Activated T-helper 1 cell treated with anti-CD3 and anti-CD28 coated beads, Interleukin-12 subunit alpha, Interleukin-12 subunit beta, Interleukin-2, Interleukin-4 antibody, amounts not matched to agents 30 ng/mL and 10 ng/mL and 1 ng/mL, durations not matched to agents 14 hours and 24 hours and 36 hours (primary cell): ENCODE measurements around the gene ELOVL5. TPM values are rescaled to one million over a fixed set of nuclear protein-coding genes. Genes with fewer than 3 reads are reported as not detected.

Experiments
- DNase-seq: peaks from one replicate; pipeline ENCODE4 v3.0.0; 2021; ENCODE audit warnings: low spot score
- H3K27ac Mint-ChIP-seq: one replicate; pipeline ENCODE4 v1.8.0; 2021; ENCODE audit warnings: mild to moderate bottlenecking, mixed read lengths
- H3K27me3 Mint-ChIP-seq: one replicate; pipeline ENCODE4 v1.8.0; 2022; ENCODE audit warnings: mild to moderate bottlenecking, moderate library complexity, mixed read lengths; ENCODE audit not compliant: insufficient read depth
- H3K36me3 Mint-ChIP-seq: one replicate; pipeline ENCODE4 v1.8.0; 2021; ENCODE audit warnings: low read depth, mixed read lengths
- H3K4me1 Mint-ChIP-seq: one replicate; pipeline ENCODE4 v1.8.0; 2021; ENCODE audit warnings: low read depth, mixed read lengths
- H3K4me3 Mint-ChIP-seq: one replicate; pipeline ENCODE4 v1.8.0; 2021; ENCODE audit warnings: mild to moderate bottlenecking, moderate library complexity, mixed read lengths
- H3K9me3 Mint-ChIP-seq: one replicate; pipeline ENCODE4 v1.8.0; 2021; ENCODE audit warnings: mixed read lengths
- intact Hi-C: fragments of 100-400 bp; cut with micrococcal nuclease; formaldehyde crosslinking; loops from one replicate; pipeline ENCODE4 v1.15.1; 2024
- total RNA-seq: library from RNA; stranded (reverse); gene quantifications from 2 replicates; pipeline ENCODE4 v1.2.3, GENCODE V29; 2022

The ELOVL5 gene
- total RNA-seq, 1 donor from 2014 or later = 121 TPM

DNA sequence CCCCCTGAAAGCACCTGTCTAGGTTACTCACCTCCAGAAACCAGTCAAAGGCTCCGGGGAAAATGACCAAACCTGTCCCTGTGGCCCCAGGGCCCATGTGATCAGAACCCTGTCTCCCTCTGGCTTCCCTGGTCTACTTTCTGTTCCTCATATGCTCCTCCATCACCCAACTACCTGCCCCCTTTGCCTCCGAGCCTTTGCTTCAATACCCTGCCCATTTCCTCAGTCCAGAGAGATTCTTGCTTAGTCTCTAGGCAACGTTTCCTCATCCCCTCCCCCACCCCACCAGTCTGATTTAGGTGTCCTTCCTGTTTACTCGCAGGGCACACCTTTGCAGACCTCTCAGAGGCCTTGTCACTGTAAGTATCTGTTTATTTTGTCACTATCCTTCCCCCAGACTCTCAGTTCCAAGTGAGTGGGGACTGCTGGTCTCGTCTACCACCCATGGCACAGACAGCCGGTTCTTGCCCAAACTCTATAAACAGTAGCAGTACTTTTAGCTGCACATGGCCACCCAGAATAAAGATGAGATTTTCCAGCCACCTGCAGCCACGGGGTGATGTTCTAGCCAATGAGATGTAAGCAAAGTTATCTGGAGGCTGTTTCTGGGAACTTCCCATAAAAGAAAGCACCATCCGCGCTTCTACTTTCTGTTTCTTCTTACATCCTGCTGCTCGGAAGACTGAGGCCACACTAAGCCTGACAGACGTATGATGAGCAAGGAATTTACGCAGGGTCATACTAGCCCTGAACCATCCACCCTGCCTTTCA lies 13.3 kb downstream of the ELOVL5 start:
- Mint-ChIP-seq H3K27me3 (no peaks in the 10 kb centered on the region), H3K4me1 (peaks cover 89% of the 10 kb centered on the region), H3K36me3 (peaks cover 39% of the 10 kb centered on the region), H3K4me3 (peak overlapping the region; percentile 78), H3K27ac (peak overlapping the region; percentile 96), H3K9me3 (no peaks in the 10 kb centered on the region)
- DNase-seq = peak; percentile 74
- intact Hi-C loops = loop anchor here (1.0 to 10.0 kb wide), 7 partner anchors 12 to 941 kb away; partner anchors contain the start of gene ELOVL5

DNA sequence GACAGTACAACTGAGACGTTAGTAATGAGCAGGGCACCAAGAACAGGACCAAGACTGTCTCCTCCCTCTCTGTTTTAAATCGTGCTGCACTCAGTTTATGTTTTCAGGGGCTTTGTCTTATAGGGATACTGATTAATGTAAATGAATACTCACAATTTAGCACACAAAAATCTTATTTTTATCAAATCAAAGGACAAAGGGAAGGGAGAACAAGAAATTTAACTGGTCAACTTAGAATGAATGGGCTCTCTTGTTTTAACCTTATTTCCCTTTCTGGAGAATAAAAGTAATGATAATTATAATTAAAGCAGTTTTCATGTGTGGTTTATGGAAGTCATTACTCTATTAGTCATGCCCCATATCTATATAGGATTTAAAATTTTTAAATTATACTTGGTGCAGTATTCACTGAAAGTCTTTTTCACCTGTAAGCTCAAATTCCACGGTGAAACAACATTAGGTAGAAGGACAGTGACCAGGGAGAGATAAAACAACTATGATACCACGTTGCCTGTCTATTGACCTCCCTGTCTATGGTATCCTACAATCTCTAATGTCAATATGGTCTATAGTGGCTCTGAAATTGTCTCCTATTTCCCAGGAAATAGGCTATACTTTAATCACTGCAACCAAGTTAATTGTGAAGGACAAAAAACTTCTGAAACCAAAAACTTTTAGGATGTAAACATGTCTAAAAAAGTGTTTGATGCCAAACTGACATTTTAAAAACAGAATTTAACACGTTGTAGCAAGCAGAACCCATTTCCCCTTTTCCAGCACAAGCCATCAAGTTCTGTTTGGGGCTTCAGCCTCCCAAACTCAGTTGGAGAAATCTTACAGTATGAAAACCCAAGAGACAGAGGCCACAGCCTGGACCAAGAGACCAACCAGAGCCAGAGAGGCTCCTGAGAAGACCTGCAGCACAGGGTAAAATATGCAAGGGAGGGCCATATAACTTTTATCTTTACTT lies 15.0 kb downstream of the ELOVL5 start:
- Mint-ChIP-seq H3K4me1 (peaks cover 78% of the 10 kb centered on the region), H3K4me3 (peak overlapping the region; percentile 52), H3K27me3 (no peaks in the 10 kb centered on the region), H3K27ac (peak overlapping the region; percentile 88), H3K36me3 (peaks cover 36% of the 10 kb centered on the region), H3K9me3 (no peaks in the 10 kb centered on the region)
- no peak for DNase-seq
- intact Hi-C loops = loop anchor here (2.0 to 10.0 kb wide), 2 partner anchors 349 to 939 kb away; no protein-coding TSS in a partner anchor

GRCh38 chr6:53331678-53332077 lies 17.1 kb downstream of the ELOVL5 start:
- H3K9me3 Mint-ChIP-seq = no peaks in the 10 kb centered on the region
- H3K4me3 Mint-ChIP-seq = no peak overlapping the region
- intact Hi-C loops = loop anchor here (10.0 kb wide), 1 partner anchor 937 kb away; no protein-coding TSS in a partner anchor
- peaks cover 78% of the 10 kb centered on the region for H3K4me1 Mint-ChIP-seq
- H3K27me3 Mint-ChIP-seq = no peaks in the 10 kb centered on the region
- peaks cover 30% of the 10 kb centered on the region for H3K36me3 Mint-ChIP-seq
- peak overlapping the region; percentile 27 for H3K27ac Mint-ChIP-seq
- no peak for DNase-seq

- peaks cover 31% of the 10 kb centered on the region for H3K36me3 Mint-ChIP-seq
- no peak for DNase-seq
- no peaks in the 10 kb centered on the region for H3K9me3 Mint-ChIP-seq
- intact Hi-C loops = loop anchor here (10.0 kb wide), 1 partner anchor 935 kb away; no protein-coding TSS in a partner anchor
- H3K27me3 Mint-ChIP-seq = no peaks in the 10 kb centered on the region
- H3K4me1 Mint-ChIP-seq = peaks cover 78% of the 10 kb centered on the region
- H3K4me3 Mint-ChIP-seq = no peak overlapping the region
- H3K27ac Mint-ChIP-seq = no peak overlapping the region
Measured at GRCh38 chr6:53330137-53330536, 18.6 kb downstream of the ELOVL5 start.

DNA sequence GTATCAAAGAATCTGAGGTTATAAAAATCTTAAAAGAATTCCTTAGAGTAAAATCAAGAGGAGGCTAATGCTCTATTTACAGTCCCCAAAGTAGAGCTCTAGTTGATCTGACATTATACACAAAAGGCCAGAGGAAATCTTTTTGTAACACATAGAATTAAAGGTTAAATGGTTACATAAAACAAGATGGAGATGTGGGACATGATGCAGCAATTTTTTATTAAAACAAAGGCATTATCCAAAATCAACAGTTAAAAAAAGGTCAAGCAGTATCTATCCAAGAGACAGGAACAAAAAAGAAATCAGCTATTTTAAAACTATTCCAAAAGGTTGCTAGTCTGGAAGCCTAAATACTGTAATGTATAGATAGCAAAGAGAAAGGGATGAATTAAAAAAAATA lies 20.4 kb downstream of the ELOVL5 start:
- Mint-ChIP-seq H3K27me3 (no peaks in the 10 kb centered on the region), H3K4me3 (no peak overlapping the region), H3K9me3 (no peaks in the 10 kb centered on the region), H3K27ac (no peak overlapping the region), H3K36me3 (peaks cover 33% of the 10 kb centered on the region), H3K4me1 (peaks cover 71% of the 10 kb centered on the region)
- intact Hi-C loops = no loop called here
- DNase-seq = no peak

DNA sequence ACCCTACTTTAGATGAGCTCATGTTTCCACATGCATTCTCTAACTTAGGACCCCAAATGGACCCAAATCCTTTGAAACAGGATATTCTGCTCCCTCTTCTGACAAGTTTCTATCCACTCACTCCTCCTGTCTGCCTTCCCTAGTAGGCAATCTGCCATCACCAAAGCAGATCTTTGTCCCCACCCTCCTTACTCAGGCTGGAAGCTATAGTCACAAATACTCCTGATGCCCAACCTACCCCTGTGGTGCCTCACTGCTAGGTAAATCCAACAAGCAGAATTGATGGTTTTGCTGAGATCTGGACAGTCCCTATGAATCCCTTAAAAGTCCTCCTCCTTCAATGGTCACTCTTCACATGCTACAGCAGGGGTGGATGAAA lies 21.7 kb downstream of the ELOVL5 start:
- intact Hi-C loops = no loop called here
- no peak overlapping the region for H3K4me3 Mint-ChIP-seq
- DNase-seq = no peak
- peaks cover 29% of the 10 kb centered on the region for H3K36me3 Mint-ChIP-seq
- peak overlapping the region; percentile 45 for H3K27ac Mint-ChIP-seq
- no peaks in the 10 kb centered on the region for H3K27me3 Mint-ChIP-seq
- peaks cover 70% of the 10 kb centered on the region for H3K4me1 Mint-ChIP-seq
- no peaks in the 10 kb centered on the region for H3K9me3 Mint-ChIP-seq

DNA sequence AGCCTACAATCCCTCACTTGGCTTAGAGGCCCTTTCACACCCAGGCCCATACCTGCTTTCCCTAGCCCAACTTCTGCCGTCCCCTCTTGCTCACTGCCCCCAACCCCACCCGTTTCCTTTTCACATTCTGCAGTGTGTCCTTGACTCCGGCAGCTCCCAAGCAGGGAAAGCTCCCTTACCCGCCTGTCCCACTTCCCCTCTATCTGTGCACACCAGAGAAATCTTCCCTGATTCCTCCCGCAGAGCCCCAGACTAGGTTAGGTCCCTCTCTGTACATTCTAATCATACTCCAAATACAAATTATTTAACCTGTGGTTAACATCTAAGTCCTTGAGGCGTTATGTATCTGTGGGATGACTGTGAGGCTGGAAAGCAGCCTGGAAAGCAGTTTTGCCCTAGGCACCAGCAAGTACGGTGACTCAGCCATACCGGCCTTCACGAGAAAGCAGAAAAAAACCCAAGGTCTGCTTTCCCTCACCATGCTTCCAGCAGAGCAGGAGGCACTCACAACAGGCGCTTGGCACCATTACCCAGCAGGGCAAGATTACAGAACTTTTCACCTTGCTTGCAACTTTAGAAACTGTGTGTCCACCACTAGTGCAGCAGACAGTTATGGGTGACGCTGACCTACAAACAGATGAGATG lies 22.3 kb downstream of the ELOVL5 start:
- H3K9me3 Mint-ChIP-seq = no peaks in the 10 kb centered on the region
- H3K36me3 Mint-ChIP-seq = peaks cover 26% of the 10 kb centered on the region
- DNase-seq = no peak
- intact Hi-C loops = no loop called here
- no peaks in the 10 kb centered on the region for H3K27me3 Mint-ChIP-seq
- no peak overlapping the region for H3K4me3 Mint-ChIP-seq
- peaks cover 68% of the 10 kb centered on the region for H3K4me1 Mint-ChIP-seq
- peak overlapping the region; percentile 45 for H3K27ac Mint-ChIP-seq

GRCh38 chr6:53325785-53326184 lies 23.0 kb downstream of the ELOVL5 start:
- peaks cover 20% of the 10 kb centered on the region for H3K36me3 Mint-ChIP-seq
- no peak overlapping the region for H3K4me3 Mint-ChIP-seq
- peaks cover 64% of the 10 kb centered on the region for H3K4me1 Mint-ChIP-seq
- no peaks in the 10 kb centered on the region for H3K27me3 Mint-ChIP-seq
- peak overlapping the region; percentile 6 for H3K27ac Mint-ChIP-seq
- no peak for DNase-seq
- intact Hi-C loops = no loop called here
- H3K9me3 Mint-ChIP-seq = no peaks in the 10 kb centered on the region

GRCh38 chr6:53322188-53323029 lies 26.3 kb downstream of the ELOVL5 start:
- intact Hi-C loops = loop anchor here (1.0 to 2.0 kb wide), 2 partner anchors 13 to 16 kb away; no protein-coding TSS in a partner anchor
- Mint-ChIP-seq H3K36me3 (peaks cover 19% of the 10 kb centered on the region), H3K4me1 (peaks cover 47% of the 10 kb centered on the region), H3K27ac (no peak overlapping the region), H3K27me3 (no peaks in the 10 kb centered on the region), H3K9me3 (no peaks in the 10 kb centered on the region), H3K4me3 (no peak overlapping the region)
- no peak for DNase-seq

- no peaks in the 10 kb centered on the region for H3K27me3 Mint-ChIP-seq
- H3K4me1 Mint-ChIP-seq = peaks cover 40% of the 10 kb centered on the region
- H3K36me3 Mint-ChIP-seq = peaks cover 13% of the 10 kb centered on the region
- intact Hi-C loops = loop anchor here (2.0 kb wide), 1 partner anchor 15 kb away; no protein-coding TSS in a partner anchor
- H3K4me3 Mint-ChIP-seq = no peak overlapping the region
- no peaks in the 10 kb centered on the region for H3K9me3 Mint-ChIP-seq
- no peak overlapping the region for H3K27ac Mint-ChIP-seq
- no peak for DNase-seq
Measured at GRCh38 chr6:53321701-53322100, 27.0 kb downstream of the ELOVL5 start.

- Mint-ChIP-seq H3K4me3 (no peak overlapping the region), H3K9me3 (no peaks in the 10 kb centered on the region), H3K36me3 (peaks cover 12% of the 10 kb centered on the region), H3K4me1 (peaks cover 39% of the 10 kb centered on the region), H3K27ac (no peak overlapping the region), H3K27me3 (no peaks in the 10 kb centered on the region)
- no peak for DNase-seq
- intact Hi-C loops = no loop called here
Measured at GRCh38 chr6:53320964-53321363, 27.8 kb downstream of the ELOVL5 start.

DNA sequence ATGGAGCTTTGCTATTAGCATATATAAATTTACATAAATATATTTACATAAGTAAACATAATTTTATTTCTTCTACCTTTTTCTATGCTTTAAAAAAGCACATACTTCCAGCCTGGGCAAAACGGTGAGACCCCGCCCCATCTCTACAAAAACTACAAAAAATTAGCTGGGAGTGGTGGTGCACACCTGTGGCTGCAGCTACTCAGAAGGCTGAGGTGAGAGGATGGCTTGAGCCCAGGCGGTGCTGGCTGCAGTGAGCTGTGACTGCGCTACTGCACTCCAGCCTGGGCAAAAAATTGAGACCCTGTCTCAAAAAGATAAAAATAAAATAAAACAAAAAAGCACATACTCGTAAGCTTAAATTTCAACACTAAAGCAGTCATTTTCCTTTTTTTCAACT lies 30.3 kb downstream of the ELOVL5 start:
- Mint-ChIP-seq H3K27me3 (no peaks in the 10 kb centered on the region), H3K4me1 (peaks cover 46% of the 10 kb centered on the region), H3K27ac (no peak overlapping the region), H3K36me3 (peaks cover 15% of the 10 kb centered on the region), H3K9me3 (no peaks in the 10 kb centered on the region), H3K4me3 (no peak overlapping the region)
- intact Hi-C loops = no loop called here
- no peak for DNase-seq
